SK-N-MC (cell line): ENCODE data around the gene PLK3.

Experiments used
- EZH2 ChIP-seq: fragments of 200-600 bp; sonication (generic); IDR thresholded peaks from one replicate; pipeline ENCODE4 v1.6.1; 2017; ENCODE audit warnings: antibody characterized with exemption
- FOXP2 ChIP-seq: optimal IDR thresholded peaks from 2 replicates; pipeline ENCODE3; 2011; ENCODE audit warnings: mild to moderate bottlenecking, moderate library complexity; ENCODE audit not compliant: insufficient read depth; ENCODE audit errors: extremely low read length, control extremely low read depth
- POLR2AphosphoS5 ChIP-seq: IDR thresholded peaks from 2 replicates; pipeline ENCODE4 v1.6.1; 2012; ENCODE audit warnings: mild to moderate bottlenecking, low read depth, low read length, borderline replicate concordance

DNA sequence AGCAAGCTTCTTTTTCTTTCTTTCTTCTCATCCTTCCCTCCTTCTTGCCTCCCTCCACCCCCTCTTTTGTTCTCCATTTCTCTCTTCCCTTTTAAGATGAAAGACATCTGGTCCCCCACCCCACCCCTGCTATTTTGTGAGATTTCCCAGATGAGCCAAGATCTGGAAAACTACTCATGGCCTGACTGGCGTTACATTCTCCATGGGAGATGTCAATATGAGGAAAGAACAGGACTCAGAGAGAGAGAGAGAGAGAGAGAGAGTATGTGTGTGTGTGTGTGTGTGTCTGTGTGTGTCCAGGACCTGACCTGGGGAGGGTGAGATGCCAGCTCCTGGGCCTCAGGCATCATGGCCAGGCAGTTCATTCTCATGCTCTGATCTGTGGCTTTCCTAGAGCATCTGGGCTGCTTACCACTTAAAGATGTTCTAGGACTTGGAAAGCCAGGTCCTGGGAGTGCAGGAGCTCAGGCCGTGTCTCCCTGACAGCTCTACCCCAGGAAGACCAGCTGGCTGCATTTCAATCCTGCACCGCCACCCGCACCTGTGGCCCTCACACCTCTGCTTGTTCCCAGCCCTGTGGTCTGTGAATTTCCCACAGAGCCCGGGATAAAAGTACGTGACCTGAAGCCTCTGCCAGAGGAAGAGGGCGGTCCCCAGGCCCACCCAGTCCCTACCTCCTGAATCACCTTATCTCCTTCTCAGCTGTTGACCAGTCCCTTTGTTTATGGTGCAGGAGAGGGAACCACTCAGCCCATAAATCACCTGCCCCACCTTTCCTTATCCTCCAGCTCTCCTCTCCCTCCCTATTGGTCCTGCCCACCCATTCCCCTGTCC is 9.0 kb upstream of the PLK3 start:
- TF ChIP-seq POLR2AphosphoS5 (no peak), EZH2 (no peak), FOXP2 (no peak)
